GM12865 (cell line): Measurements from ENCODE around the gene P3H2.

Source experiments
- DNase-seq: peaks from one replicate; pipeline ENCODE4 v3.0.0; 2010; ENCODE audit warnings: low read depth
- H3K4me3 ChIP-seq: 2 replicates; pipeline ENCODE4 v1.5.1; 2011; ENCODE audit warnings: mild to moderate bottlenecking, low read depth, low read length, control low read depth
- TF ChIP-seq, protein P1 (sequence below): IDR thresholded peaks from 2 replicates; pipeline ENCODE4 v1.5.1; 2011; ENCODE audit warnings: low read length, control low read depth, low read depth, inconsistent platforms; ENCODE audit not compliant: insufficient read depth; ENCODE audit errors: missing control alignments

Gene P3H2

DNA sequence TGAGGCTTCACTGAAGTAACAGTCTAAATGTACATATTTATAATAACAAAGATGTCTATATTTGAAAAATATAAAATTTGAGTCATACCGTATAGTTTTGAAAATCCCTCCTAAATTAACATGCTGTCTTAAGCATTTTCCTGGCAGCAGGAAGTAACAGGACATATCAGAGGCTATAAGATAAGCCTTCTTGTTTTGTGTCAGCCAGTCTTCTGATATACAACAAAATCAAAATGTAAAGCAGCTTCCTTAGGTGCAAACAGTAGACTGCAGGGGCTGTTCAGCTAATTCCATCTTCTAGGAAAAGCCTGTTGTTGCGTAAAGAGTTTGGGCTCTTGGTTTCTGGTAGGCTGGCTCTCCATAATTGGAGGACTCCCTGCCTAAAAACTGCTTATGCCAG lies 56.0 kb downstream of the P3H2 start:
- no peak for DNase-seq
- H3K4me3 ChIP-seq, result no peak overlapping the region
- TF ChIP-seq, protein P1, sequence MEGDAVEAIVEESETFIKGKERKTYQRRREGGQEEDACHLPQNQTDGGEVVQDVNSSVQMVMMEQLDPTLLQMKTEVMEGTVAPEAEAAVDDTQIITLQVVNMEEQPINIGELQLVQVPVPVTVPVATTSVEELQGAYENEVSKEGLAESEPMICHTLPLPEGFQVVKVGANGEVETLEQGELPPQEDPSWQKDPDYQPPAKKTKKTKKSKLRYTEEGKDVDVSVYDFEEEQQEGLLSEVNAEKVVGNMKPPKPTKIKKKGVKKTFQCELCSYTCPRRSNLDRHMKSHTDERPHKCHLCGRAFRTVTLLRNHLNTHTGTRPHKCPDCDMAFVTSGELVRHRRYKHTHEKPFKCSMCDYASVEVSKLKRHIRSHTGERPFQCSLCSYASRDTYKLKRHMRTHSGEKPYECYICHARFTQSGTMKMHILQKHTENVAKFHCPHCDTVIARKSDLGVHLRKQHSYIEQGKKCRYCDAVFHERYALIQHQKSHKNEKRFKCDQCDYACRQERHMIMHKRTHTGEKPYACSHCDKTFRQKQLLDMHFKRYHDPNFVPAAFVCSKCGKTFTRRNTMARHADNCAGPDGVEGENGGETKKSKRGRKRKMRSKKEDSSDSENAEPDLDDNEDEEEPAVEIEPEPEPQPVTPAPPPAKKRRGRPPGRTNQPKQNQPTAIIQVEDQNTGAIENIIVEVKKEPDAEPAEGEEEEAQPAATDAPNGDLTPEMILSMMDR, result no peak

DNA sequence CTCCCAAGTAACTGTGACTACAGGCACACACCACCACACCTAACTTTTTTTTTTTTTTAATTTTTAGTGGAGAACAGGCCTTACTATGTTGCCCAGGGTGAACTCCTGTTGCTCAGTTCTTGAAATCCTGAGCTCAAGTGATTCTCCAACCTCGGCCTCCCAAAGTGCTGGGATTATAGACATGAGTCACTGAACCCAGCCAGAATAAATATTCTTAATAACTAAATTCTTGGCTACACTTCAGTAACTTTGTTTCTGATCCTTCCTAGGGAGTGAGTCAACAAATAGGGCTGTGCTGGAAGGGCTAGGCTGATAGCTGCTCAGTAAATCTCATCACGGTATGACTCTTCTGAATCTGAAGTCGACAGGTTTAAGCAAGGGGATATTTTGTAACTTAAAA lies 56.6 kb downstream of the P3H2 start:
- no peak for DNase-seq
- no peak overlapping the region for H3K4me3 ChIP-seq
- TF ChIP-seq, protein P1, result no peak

DNA sequence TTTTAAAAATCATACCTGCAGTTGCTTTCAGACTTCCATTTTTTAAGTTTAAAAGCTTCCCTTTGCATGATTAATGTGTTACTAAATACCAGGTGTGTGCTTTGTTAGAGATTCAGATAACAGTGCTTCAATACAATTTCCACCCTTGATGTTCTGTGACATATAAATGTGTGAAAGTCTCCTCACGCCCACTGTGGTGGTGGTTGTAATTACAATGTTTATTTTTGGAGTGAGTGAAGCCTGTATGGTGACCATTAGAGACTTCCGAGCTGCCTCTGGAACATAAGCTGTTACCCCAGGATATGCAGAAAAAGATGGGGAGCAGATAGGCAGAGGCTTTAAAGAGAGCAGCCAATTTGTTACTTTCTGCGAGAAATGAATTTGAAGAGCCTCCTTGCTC lies 57.2 kb downstream of the P3H2 start:
- TF ChIP-seq, protein P1, result no peak
- H3K4me3 ChIP-seq, result no peak overlapping the region
- DNase-seq, result peak; percentile 37

DNA sequence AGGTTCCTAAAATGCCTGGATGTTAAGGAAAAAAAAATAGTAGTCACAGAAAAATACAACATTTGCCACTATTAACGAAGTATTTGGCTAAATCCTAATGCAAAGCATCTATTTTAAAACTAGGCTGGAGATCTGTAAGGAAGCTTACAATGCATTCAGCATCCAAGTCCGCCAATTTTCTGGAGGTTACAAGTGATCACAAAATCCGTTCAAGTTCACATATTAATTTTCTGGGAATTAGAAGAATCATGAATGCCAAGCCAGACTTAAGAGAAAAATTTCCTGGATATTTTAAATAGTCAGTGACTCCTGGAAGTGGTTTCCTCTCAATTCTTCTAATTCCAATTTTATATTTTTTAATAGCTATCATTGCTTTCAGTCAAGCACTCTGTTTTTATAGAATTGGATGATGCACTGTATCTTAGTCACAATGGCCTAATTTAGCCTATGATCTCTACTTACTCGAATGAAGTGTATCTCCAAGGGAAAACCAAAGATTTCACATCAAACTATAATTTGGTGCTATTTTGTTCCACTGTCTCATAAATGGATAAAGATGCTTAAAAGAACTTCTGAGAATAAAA lies 60.4 kb downstream of the P3H2 start:
- TF ChIP-seq, protein P1, result no peak
- no peak overlapping the region for H3K4me3 ChIP-seq
- DNase-seq, result no peak

DNA sequence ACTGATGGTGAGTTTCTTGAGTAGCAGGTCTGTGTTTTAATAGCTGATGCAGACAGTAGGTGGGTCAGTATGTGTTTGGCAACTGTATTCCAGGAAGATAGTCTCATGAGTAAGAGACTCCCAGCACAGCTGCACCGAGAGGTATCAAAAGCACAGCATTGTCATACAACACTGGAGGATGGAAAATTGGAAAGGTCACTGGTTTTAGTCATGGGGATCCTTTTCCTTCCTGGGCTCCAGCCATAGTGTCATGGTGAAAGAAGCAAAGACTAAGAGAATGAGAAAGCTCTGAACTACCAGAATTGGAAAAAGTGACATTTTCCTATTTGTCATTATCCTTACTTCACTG lies 61.5 kb downstream of the P3H2 start:
- no peak for DNase-seq
- TF ChIP-seq, protein P1, result no peak
- H3K4me3 ChIP-seq, result no peak overlapping the region

DNA sequence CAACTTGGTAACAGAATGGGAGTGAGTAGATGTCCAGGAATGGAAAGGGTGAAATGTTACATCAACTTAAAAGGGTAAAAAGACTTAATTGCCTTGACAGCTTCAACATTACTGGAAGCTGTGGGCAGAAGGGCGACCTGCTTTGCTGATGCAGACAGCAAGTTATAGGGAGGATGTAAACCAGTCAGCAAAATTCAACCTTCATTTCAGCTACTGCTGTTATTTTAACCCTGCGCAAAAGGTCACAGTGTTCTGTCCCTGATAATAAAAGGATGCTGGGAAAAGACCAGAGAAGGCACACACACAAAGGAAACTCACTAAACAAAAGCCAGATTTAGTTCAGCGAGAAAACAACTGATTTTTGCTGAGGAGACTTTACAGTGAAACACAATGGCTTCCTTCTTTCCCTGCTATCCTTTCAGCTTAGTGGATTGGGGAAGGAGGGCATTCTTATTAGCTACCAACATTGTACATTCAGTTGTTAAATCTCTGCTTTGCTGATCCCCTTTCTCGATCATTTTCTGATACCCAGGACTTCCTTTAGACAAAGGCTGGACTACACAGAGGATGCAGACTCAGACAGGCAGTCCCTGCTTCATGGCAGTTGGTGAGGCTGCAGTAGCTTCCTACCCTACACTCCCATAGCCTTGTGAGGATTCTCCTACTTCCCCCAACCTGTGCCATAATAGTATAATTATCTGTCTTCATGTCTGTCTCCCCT lies 62.0 kb downstream of the P3H2 start:
- no peak for DNase-seq
- TF ChIP-seq, protein P1, result no peak
- no peak overlapping the region for H3K4me3 ChIP-seq

DNA sequence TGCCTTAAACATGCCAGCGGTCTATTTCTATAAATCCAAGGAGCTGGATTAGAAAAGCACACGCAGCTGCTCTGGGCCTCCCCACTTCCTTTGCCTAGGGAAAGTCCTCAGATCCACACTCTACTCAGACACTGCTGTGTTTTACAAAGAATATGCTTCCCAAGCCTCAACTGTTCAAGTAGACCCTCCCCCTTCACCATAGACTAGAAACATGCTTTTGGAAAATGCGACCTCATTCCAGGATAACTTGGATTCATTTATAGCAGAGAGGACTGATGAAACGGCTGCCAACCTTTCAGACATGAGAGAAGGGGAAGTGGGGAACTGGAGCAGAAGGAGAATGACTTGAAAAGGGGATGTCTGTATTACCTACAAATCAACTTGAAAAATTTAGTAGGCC lies 64.0 kb downstream of the P3H2 start:
- no peak overlapping the region for H3K4me3 ChIP-seq
- no peak for DNase-seq
- TF ChIP-seq, protein P1, result no peak
